Muscle layer of duodenum (tissue), 2 donors: Measurements from ENCODE around the gene BCAS1.

ENCODE experiments used
- H3K27ac ChIP-seq: one replicate; pipeline ENCODE4 v1.7.0; 2013; ENCODE audit warnings: mild to moderate bottlenecking, low read length
- H3K27me3 ChIP-seq: one replicate; pipeline ENCODE4 v1.7.0; 2013; ENCODE audit warnings: low read depth, mild to moderate bottlenecking, control low read depth, low read length
- H3K36me3 ChIP-seq, 2 donors: one replicate each; pipeline ENCODE4 v1.7.0; 2013; ENCODE audit warnings: low read length in 2 of 2, control low read depth in 1 of 2, mild to moderate bottlenecking in 1 of 2; ENCODE audit not compliant: insufficient read depth in 2 of 2, control insufficient read depth in 1 of 2
- H3K4me1 ChIP-seq, 2 donors: one replicate each; pipeline ENCODE4 v1.7.0; 2013; ENCODE audit warnings: low read length in 2 of 2, mild to moderate bottlenecking in 2 of 2, control low read depth in 1 of 2, moderate library complexity in 1 of 2; ENCODE audit not compliant: insufficient read depth in 2 of 2, control insufficient read depth in 1 of 2
- H3K4me3 ChIP-seq, 2 donors: one replicate each; pipeline ENCODE4 v1.7.0; 2013; ENCODE audit warnings: low read length in 2 of 2, low read depth in 1 of 2, mild to moderate bottlenecking in 1 of 2
- H3K9me3 ChIP-seq, 2 donors: one replicate each; pipeline ENCODE4 v1.7.0; 2013; ENCODE audit warnings: low read length in 2 of 2, control low read depth in 1 of 2, mild to moderate bottlenecking in 1 of 2; ENCODE audit not compliant: control insufficient read depth in 1 of 2
- donor health status: healthy.

The BCAS1 gene

DNA sequence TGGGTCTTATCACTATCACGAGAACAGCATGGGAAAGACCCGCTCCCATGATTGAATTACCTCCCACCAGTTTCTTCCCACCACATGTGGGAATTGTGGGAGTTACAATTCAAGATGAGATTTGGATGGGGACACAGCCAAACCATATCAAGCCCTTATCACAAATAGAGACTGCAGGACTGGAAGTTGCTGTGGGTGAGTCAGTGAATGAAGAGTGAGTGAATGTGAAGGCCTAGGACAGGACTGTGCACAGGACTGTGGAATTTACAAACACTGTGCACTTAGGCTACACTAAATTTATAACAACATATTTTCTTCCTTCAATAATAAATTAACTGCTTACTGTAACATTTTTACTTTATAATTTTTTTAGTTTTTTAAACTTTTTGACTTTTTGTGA, 30.2 kb upstream of the BCAS1 start:
- Histone ChIP-seq H3K36me3 (no peaks in the 10 kb centered on the region), H3K27me3 (no peaks in the 10 kb centered on the region), H3K27ac (no peak overlapping the region), H3K4me3 (no peak overlapping the region), H3K9me3 (no peaks in the 10 kb centered on the region), H3K4me1 (no peaks in the 10 kb centered on the region)

DNA sequence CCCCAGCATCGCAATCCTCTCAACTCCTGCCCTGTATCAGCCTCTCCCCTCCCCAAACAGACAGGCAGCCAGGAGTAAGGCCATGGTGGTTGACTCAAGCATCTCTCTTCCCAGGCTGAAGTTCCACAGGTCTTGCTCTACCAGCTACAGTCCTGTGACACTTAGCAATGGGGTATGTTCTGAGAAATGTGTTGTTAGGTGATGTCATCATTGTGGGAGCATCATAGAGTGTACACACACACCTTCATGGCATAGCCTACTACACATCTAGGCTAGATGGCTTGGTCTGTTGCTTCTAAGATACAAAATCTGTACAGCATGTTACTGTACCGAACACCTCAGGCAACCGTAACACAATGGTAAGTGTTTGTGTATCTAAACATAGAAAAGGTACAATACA, 29.5 kb upstream of the BCAS1 start:
- H3K27ac ChIP-seq = no peak overlapping the region
- H3K9me3 ChIP-seq = no peaks in the 10 kb centered on the region
- H3K4me3 ChIP-seq = no peak overlapping the region
- no peaks in the 10 kb centered on the region for H3K4me1 ChIP-seq
- H3K36me3 ChIP-seq = no peaks in the 10 kb centered on the region
- H3K27me3 ChIP-seq = no peaks in the 10 kb centered on the region

DNA sequence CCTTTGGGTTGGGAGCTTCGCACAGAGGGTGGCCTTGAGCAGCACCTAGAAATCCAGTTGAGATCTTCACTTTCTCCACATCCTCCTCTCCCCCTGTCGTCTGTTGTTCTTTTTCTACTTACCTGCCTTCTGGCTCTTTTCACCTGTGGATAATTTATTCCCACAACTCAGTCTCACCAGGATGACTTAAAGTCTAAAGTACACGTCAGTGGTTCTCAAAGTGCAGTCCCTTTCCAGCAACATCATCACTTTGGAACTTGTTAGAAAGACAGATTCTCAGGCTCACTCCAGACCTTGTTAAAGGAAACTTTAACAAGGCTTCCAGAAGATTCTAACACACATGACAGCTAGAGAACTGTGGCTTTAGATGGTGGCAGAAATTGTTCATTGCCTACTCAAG, 27.7 kb upstream of the BCAS1 start:
- Histone ChIP-seq H3K27me3 (no peaks in the 10 kb centered on the region), H3K4me3 (no peak overlapping the region), H3K36me3 (no peaks in the 10 kb centered on the region), H3K27ac (no peak overlapping the region), H3K9me3 (no peaks in the 10 kb centered on the region), H3K4me1 (no peaks in the 10 kb centered on the region)

DNA sequence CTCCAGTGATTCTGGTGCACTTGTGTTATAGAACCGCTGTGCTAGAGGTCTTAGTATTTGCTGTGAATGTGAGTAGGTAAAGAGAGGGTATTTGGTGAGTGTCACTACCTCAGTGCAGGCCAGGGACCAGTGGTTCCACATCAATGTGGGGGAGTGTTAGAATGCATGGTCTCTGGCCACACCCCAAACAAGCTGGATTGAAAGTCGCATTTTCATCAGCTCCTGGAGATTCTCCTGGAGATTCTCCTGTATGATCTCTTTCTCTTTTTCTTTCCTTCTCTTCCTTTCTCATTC, 26.8 kb upstream of the BCAS1 start:
- no peaks in the 10 kb centered on the region for H3K4me1 ChIP-seq
- H3K27me3 ChIP-seq = no peaks in the 10 kb centered on the region
- no peak overlapping the region for H3K4me3 ChIP-seq
- H3K36me3 ChIP-seq = no peaks in the 10 kb centered on the region
- no peaks in the 10 kb centered on the region for H3K9me3 ChIP-seq
- H3K27ac ChIP-seq = no peak overlapping the region

DNA sequence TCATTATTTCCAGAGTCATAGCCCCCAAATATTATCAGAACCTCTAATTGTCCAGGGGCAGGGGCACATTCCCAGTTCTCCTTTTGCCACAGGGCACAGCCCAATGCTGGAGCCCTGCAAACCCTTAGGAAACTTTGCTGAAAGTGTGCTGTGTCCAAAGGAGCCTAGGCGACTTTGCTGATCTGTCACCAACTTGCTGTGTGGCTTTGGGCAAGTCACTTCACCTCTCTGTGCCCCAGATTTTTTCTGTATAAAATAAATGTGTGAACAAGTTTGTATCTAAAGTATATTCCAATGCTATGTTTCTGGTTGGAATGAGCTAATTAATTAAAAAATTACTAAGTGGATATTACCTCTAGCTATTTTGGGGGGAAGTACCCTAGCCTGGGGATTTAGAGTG, 25.4 kb upstream of the BCAS1 start:
- H3K36me3 ChIP-seq = no peaks in the 10 kb centered on the region
- no peak overlapping the region for H3K27ac ChIP-seq
- H3K4me1 ChIP-seq = no peaks in the 10 kb centered on the region
- no peaks in the 10 kb centered on the region for H3K27me3 ChIP-seq
- no peak overlapping the region for H3K4me3 ChIP-seq
- no peaks in the 10 kb centered on the region for H3K9me3 ChIP-seq

DNA sequence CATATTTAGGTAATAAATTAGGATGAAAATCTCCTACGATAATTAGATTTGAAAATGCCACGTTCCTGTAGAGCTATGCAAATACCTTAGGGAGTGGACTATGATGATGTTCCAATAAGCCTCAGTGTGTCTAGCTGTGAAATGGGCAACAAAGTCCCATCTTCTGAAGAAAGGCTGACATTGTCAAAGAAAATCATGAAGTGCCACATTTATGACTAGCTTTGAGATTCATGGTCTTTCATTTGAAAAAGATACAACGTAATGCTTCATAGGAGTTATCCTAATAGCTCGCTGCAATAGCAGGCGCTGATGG, 23.8 kb upstream of the BCAS1 start:
- Histone ChIP-seq H3K36me3 (no peaks in the 10 kb centered on the region), H3K9me3 (no peaks in the 10 kb centered on the region), H3K4me1 (no peaks in the 10 kb centered on the region), H3K27me3 (no peaks in the 10 kb centered on the region), H3K4me3 (no peak overlapping the region), H3K27ac (no peak overlapping the region)

DNA sequence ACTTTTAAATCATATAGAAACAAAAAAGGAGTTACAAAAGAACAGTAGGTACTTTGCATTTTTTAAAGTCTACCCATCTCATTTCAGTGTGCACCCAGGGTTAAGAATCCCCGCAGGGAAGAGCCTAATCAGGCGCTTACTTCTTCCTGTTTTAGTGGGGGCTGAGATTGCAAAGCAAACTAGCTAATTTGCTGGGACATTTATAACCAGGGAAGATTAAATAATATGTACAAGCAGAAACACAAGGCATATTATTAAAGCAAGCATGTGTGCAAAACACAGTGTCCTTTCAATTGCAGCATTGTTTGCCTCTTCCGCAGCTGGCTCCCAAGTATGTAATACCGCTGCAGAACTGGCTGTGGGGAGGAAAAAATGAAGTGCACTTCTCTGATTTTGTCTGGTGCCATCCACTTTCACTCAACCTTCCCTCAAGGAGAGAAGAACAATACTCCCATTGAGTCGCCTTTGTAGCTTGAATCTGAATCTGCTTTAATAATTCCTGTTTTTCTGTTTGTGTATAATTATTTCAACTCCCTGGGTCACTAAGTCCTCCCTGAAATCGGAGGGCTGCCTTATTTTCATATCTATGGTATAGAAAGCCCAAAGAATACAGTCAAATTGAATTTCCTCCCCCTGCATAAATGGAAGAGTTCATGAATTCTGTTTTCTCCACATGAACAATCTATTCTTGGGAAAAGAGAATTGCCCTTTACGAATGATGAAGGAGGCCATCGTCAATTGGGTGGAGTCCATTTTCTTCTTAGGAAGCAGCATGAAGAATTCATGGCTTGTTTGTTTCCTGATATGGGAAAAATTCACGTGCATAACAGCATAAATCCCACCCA, 23.3 kb upstream of the BCAS1 start:
- Histone ChIP-seq H3K4me3 (no peak overlapping the region), H3K36me3 (no peaks in the 10 kb centered on the region), H3K9me3 (no peaks in the 10 kb centered on the region), H3K4me1 (no peaks in the 10 kb centered on the region), H3K27ac (no peak overlapping the region), H3K27me3 (no peaks in the 10 kb centered on the region)

DNA sequence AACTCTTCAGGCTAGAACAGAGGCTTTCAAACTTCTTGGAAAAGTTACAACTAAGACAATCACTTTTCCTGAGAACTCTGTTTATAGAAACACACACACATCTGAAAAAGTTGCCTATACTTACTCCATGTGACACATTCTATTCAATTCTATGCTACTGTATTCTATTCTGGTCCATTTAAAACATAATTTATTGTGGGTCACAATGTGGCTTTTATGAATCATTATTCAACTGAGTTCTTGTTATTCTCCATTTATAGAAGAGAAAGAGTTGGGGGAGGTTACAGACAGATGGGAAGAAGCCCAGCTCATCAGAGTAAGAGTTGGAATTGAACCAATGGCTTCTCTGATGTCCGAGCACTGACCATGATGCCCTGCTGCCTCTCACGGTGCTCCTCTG, 21.6 kb upstream of the BCAS1 start:
- Histone ChIP-seq H3K27me3 (no peaks in the 10 kb centered on the region), H3K9me3 (no peaks in the 10 kb centered on the region), H3K27ac (no peak overlapping the region), H3K36me3 (no peaks in the 10 kb centered on the region), H3K4me3 (no peak overlapping the region), H3K4me1 (no peaks in the 10 kb centered on the region)

DNA sequence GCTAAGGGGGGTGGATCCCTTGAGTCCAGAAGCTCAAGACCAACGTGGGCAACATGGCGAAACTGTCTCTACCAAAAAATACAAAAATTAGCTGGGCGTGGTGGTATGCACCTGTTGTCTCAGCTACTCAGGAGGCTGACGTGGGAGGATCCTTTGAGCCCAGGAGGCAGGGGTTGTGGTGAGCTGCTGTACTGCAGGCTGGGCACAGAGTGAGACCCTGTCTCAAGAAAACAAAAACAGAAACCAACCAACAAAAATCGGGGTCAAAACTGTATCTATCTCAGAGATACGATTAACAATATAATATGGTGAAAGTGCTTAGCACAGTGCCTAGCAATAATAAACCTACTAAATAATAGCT, 20.7 kb upstream of the BCAS1 start:
- H3K9me3 ChIP-seq = no peaks in the 10 kb centered on the region
- H3K4me1 ChIP-seq = no peaks in the 10 kb centered on the region
- no peak overlapping the region for H3K27ac ChIP-seq
- no peaks in the 10 kb centered on the region for H3K27me3 ChIP-seq
- H3K36me3 ChIP-seq = no peaks in the 10 kb centered on the region
- H3K4me3 ChIP-seq = no peak overlapping the region

DNA sequence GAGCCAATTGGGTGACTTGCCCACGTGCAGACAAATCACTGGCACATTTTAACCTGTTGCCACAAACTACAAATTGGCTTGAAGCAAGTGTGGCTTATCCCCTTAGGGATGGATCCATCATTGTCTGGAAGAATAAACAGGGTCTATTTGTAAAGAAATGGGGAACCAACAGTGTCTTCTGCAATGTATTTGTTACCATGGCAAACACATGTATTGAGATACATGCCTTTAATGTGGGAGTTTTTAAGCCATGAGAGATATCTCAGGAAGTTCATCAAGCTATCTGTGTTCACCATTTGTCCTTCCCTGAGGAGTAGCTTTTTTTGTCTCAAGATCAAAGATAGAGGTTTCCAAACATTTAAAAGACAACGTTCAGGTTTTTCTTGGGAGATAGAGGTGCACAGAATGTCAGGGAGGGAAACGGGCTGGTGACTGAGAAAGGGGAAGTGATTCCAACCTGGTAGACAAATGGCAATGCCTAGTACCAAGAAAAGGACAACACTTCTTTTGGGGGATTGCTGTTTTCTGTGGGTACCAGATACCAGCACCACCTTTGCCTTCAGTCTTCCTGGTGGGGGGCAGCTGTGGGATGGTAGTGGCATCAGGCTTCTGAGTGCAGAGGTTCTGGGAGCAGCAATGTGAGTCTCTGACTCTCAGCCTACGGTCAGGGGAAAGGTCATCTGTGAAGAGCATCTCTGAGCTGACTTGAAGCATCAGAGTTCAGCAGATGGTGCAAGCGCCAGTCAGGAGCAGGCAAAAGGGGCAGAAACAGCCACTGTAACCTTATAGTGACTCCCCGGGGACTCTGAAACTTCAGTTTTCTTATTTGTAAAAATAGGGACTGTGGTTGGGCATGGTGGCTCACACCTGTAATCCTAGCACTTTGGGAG, 20.1 kb upstream of the BCAS1 start:
- H3K4me1 ChIP-seq = no peaks in the 10 kb centered on the region
- H3K27ac ChIP-seq = no peak overlapping the region
- no peaks in the 10 kb centered on the region for H3K9me3 ChIP-seq
- H3K36me3 ChIP-seq = no peaks in the 10 kb centered on the region
- no peaks in the 10 kb centered on the region for H3K27me3 ChIP-seq
- H3K4me3 ChIP-seq = no peak overlapping the region

DNA sequence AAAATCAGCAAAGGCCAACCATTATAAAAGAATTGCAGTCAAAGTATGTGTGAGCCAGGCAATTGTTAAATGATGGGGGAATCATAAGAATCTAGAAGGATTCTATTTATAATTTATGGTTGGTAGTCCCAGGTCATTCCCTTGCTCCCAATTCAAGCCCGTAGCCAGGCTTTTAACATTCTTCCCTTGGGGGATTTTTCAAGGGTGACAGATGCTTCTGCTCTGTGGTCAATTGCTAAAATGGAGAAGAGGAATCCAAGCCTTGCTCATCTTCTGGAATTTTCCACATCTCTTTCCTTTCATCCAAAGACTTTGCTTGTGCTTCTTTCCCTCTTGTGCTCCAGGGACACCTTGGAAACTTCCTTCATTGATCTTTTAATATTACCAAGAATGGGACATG, 18.0 kb upstream of the BCAS1 start:
- H3K27ac ChIP-seq = no peak overlapping the region

More for the DNA sequence above, 18.0 kb upstream of the BCAS1 start:
- no peaks in the 10 kb centered on the region for H3K27me3 ChIP-seq
- no peaks in the 10 kb centered on the region for H3K9me3 ChIP-seq
- H3K4me1 ChIP-seq = no peaks in the 10 kb centered on the region
- no peak overlapping the region for H3K4me3 ChIP-seq
- H3K36me3 ChIP-seq = no peaks in the 10 kb centered on the region
